ENCODE measurements around the gene APOE.

DNA sequence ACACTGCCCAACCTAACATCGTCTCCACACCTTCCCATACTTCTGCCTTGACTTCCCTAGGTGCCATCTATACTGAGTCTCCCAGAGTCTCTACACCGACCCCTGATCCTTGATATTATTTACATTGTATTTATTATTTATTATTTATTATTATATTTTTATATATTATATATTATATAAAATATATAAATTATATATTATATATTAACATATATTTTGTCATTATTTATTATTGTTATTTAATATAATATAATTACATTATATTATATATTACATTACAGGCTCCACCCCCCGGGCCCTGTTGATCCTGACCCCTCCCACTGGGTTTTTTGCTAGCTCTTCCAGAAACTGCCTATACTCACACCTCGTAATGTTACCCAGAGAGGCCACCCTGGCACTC is 32.9 kb upstream of the APOE start:
- TF ChIP-seq, protein P1, sequence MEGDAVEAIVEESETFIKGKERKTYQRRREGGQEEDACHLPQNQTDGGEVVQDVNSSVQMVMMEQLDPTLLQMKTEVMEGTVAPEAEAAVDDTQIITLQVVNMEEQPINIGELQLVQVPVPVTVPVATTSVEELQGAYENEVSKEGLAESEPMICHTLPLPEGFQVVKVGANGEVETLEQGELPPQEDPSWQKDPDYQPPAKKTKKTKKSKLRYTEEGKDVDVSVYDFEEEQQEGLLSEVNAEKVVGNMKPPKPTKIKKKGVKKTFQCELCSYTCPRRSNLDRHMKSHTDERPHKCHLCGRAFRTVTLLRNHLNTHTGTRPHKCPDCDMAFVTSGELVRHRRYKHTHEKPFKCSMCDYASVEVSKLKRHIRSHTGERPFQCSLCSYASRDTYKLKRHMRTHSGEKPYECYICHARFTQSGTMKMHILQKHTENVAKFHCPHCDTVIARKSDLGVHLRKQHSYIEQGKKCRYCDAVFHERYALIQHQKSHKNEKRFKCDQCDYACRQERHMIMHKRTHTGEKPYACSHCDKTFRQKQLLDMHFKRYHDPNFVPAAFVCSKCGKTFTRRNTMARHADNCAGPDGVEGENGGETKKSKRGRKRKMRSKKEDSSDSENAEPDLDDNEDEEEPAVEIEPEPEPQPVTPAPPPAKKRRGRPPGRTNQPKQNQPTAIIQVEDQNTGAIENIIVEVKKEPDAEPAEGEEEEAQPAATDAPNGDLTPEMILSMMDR (IDR thresholded peaks at IDR 0.05; ENCODE audit: insufficient read depth, low read depth, low read length), result no peak
- TF ChIP-seq EZH2 (IDR thresholded peaks at IDR 0.05; ENCODE audit: insufficient read depth, low read length), result no peak

Data from astrocyte (in vitro differentiated cells and primary cell).